HL-60/S4 (cell line): ENCODE results near the gene CELSR1.
"Not testable (repeated sequence)": the region's sequence is repeated elsewhere in the genome, so short reads cannot be mapped to it uniquely, and the experiment has no call there.

ENCODE experiments used
- in situ Hi-C: fragments of 300-500 bp; cut with MboI; formaldehyde crosslinking; loops from 2 replicates; pipeline ENCODE4 v1.14.3; 2022; ENCODE audit warnings: low sequenced_read_pairs

The CELSR1 gene

GRCh38 chr22:46410291-46410808 lies 127.1 kb downstream of the CELSR1 start:
- in situ Hi-C loops, result no loop called here

DNA sequence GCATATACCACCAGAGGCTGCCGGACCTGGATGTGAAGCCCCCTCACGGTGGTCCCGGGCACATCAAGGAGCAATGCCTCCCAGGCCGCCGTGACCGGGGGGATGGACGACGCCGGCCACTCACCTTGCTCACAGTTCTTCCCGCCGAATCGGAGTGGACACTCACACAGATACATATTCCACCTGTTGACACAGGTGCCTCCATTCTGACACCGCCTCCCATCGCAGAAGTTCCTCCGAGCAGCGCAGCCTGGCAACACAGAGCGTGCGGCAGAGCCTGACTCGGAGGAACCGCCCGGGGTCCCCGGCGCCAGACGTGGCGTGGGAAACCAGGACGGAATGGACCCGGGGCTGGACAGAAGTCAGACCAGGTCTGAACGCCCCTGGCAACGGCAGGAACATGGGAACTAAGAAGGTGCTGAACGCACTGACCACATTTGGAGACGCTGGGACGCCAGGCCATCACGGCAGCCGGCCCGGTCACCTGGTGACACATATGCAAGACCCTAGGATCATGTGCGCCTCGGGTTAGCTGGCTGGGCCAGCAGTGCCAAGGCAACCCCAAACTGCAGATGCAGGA lies 127.7 kb downstream of the CELSR1 start:
- in situ Hi-C loops, result no loop called here

GRCh38 chr22:46408568-46409506 lies 128.6 kb downstream of the CELSR1 start:
- in situ Hi-C loops, result no loop called here

DNA sequence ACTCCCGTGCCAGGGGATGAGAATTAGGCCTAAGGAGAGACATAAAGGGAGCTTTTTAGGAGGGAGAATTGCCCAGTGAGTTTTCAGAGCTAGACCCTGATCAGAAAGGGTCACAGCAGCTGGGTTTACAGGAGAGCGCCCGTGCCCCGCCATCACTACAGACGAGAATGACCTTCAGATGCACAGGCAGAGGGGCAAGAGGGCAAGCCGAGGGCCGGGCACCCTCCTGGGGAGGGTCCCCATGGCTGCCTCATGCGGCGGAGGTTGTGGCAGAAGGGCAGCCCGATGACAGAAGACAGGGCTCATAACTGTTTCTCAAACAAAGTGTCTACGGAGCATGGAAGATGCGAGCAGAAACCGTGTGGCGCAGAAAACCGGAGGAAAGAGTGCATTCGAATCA lies 129.7 kb downstream of the CELSR1 start:
- in situ Hi-C loops, result no loop called here

GRCh38 chr22:46406791-46407190 lies 130.6 kb downstream of the CELSR1 start:
- in situ Hi-C loops, result no loop called here

DNA sequence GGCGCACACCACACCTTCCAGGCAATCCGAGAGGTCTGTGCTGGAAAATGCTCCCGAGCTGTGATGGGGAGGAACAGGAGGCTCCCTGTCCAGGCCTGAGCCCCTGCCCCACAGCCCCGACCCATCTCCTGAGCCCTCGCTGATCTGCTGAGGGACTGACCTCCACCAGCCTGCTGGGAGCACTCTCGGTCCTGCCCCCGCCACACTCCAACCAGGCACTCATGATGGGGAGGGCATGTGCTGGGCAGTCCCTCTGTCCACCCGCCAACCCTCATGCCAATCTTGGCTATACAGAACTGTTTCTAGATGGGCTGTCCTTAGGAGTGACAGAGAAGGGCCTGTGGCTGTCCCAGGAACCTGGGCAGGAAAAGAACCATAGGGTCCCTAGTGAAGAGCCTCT lies 131.1 kb downstream of the CELSR1 start:
- in situ Hi-C loops, result no loop called here

- in situ Hi-C loops, result no loop called here
Observed at GRCh38 chr22:46405901-46406300, 131.5 kb downstream of the CELSR1 start.

DNA sequence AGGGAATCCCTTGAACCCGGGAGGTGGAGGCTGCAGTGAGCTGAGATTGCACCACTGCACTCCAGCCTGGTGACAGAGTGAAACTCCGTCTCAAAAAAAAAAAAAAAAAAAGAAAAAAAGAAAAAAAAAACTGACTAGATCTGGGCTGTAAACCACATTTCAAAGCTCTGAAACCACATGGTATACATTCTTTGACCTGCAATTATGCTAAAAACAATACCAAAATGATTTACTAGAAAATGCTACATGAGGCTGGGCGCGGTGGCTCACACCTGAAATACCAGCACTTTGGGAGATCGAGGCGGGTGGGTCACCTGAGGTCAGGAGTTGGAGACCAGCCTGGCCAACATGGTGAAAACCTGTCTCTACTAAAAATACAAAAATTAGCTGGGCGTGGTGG lies 133.5 kb downstream of the CELSR1 start:
- in situ Hi-C loops, result not testable (repeated sequence)

DNA sequence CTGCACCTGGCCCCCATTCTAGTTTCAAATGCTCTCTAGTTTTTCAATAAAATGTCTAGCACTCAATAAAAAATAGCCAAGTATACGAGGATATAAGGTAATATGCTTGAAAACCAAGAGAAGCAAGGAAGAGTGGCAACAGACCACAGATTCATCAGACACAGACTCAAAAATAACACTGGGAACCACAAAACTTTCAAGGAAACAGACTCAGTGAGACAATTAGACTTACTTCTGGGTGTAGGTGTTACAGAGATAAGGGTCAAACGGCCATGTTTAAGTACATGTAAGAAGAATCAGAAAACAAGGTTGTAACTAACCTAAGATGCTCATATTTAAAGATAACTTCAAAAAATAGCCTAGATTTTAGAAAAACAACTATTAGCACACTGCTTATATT lies 134.9 kb downstream of the CELSR1 start:
- in situ Hi-C loops, result no loop called here

DNA sequence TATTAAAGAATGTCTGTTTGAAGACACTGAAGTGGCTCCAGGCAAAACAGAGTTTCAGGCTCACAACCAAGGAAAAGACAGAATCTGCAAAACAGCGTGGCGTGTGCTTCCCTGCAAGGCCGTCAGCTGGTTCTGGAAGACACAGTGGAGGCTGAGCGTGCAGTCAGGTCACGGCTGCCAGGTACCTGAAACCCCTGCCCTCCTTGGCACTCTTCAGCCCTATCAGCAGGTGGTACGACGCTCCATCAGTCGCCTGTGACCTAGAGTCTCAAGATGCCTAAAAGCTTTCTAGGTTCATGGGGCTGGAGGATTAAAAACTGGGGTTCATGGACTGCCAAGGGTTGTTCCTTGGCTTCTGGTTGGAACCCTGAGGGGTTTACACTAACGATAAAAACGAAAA lies 136.1 kb downstream of the CELSR1 start:
- in situ Hi-C loops, result no loop called here

GRCh38 chr22:46399251-46400024 lies 138.0 kb downstream of the CELSR1 start:
- in situ Hi-C loops, result no loop called here

GRCh38 chr22:46397951-46398350 lies 139.5 kb downstream of the CELSR1 start:
- in situ Hi-C loops, result no loop called here

- in situ Hi-C loops, result no loop called here
Observed at GRCh38 chr22:46397514-46397913, 139.9 kb downstream of the CELSR1 start.

- in situ Hi-C loops, result not testable (repeated sequence)
Observed at GRCh38 chr22:46397049-46397448, 140.4 kb downstream of the CELSR1 start.

- in situ Hi-C loops, result no loop called here
Observed at GRCh38 chr22:46395145-46395544, 142.3 kb downstream of the CELSR1 start.

- in situ Hi-C loops, result no loop called here
Observed at GRCh38 chr22:46394622-46395021, 142.8 kb downstream of the CELSR1 start.

- in situ Hi-C loops, result no loop called here
Observed at GRCh38 chr22:46393873-46394272, 143.5 kb downstream of the CELSR1 start.

DNA sequence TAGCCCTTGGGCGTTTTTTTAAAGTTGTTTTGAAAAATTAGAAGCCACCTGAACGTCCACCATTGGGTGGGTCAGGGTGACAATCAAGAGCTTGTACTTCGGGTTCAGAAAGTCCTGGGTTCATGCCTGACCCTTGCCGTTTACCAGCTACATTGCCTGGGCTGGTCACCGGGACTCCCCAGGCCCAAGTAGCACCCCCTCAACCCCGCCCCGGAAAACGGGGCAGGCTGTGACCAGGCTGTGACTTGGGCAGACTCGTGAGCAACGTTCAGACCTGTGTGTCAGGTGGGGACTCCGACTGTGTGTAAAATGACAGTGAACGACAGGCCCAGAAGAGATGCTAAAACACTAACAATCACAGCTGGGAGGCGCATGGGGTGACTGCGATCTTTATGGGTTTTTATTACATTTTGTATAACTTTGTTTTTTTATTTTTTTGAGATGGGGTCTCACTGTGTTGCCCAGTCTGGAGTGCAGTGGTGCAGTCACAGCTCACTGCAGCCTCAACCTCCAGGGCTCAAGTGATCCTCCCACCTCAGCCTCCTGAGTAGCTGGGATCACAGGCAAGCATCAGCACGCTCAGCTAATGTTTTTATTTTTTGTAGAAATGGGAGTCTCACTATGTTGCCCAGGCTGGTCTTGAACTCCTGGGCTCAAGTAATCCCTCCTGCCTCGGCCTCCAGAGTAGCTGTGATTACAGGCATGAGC lies 145.1 kb downstream of the CELSR1 start:
- in situ Hi-C loops, result no loop called here

GRCh38 chr22:46391486-46392136 lies 145.8 kb downstream of the CELSR1 start:
- in situ Hi-C loops, result no loop called here

- in situ Hi-C loops, result no loop called here
Observed at GRCh38 chr22:46390652-46391301, 146.6 kb downstream of the CELSR1 start.
